Measurements from ENCODE around the gene ARHGAP27.
A peak's percentile ranks its signal among the peaks of the same experiment; 100 is the strongest.
"Not testable (repeated sequence)": the region's sequence is repeated elsewhere in the genome, so short reads cannot be mapped to it uniquely, and the experiment has no call there.

Gene ARHGAP27

DNA sequence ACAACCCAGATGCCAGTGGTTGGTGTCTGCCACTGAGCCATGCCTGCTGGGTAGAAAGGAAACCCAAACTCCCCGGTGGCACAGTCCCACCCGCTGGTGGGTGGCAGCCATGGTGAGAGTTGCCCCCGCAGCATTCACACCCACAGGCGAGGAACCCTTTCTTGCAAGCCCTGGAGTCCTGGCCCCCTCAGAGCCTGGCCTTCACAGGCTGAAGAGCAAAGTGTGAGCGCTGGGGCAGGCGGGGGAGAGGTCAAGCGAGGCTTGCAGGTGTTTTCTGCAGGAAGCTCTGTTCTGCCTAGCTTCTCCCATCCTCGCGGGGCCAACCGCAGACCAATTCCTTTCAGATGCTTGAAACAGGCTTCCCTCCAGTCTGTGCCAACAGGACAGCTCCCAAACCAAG lies 19.0 kb upstream of the ARHGAP27 start:
- not testable (repeated sequence) for H2BK12ac ChIP-seq (ENCODE audit: low read length); H3K27me3 ChIP-seq (ENCODE audit: control insufficient read depth in 3 of 3, insufficient read depth in 3 of 3, low read depth in 1 of 3, low read length in 3 of 3); H3K14ac ChIP-seq (ENCODE audit: low read length); DNase-seq (ENCODE audit: low spot score); H3K18ac ChIP-seq (ENCODE audit: low read length); H2BK120ac ChIP-seq (ENCODE audit: low read depth, low read length); H3K27ac ChIP-seq (replicated peaks; ENCODE audit: low read length); H3K79me1 ChIP-seq (ENCODE audit: low read depth, low read length); H3K4me2 ChIP-seq (ENCODE audit: insufficient read depth, low read length, poor library complexity, severe bottlenecking); H3K9me3 ChIP-seq (replicated peaks in 1 of 2; ENCODE audit: control insufficient read depth in 2 of 2, insufficient read depth in 1 of 2, low read depth in 1 of 2, low read length in 2 of 2); H3K4ac ChIP-seq (ENCODE audit: low read length); H2AK5ac ChIP-seq (ENCODE audit: low read depth, low read length); H3K23ac ChIP-seq (ENCODE audit: low read depth, low read length, poor library complexity); H3K9ac ChIP-seq (ENCODE audit: low read depth, low read length, poor library complexity); H3K4me1 ChIP-seq (ENCODE audit: control insufficient read depth in 2 of 2, insufficient read depth in 1 of 2, low read depth in 1 of 2, low read length in 2 of 2); H4K8ac ChIP-seq (ENCODE audit: low read depth, low read length); H2AFZ ChIP-seq (ENCODE audit: low read length); H2BK5ac ChIP-seq (ENCODE audit: low read length); H3K36me3 ChIP-seq (replicated peaks in 1 of 2; ENCODE audit: control insufficient read depth in 2 of 2, insufficient read depth in 2 of 2, low read length in 2 of 2); H3K4me3 ChIP-seq (ENCODE audit: low read length in 2 of 2); H4K91ac ChIP-seq (ENCODE audit: low read depth, low read length, poor library complexity); H2BK15ac ChIP-seq (ENCODE audit: low read length)
- no CpG with 5 or more reads among the region's 10 CpGs for WGBS, 2 donors (ENCODE audit: extremely low coverage in 2 of 2, insufficient read length in 2 of 2, insufficient replicate concordance in 1 of 2)

- Histone ChIP-seq H3K4ac (ENCODE audit: low read length) (no peak overlapping the region), H2AK5ac (ENCODE audit: low read depth, low read length) (no peak overlapping the region)
Observed at GRCh38 chr17:45451131-45451530, 18.5 kb upstream of the ARHGAP27 start.

GRCh38 chr17:45449708-45450329 lies 17.1 kb upstream of the ARHGAP27 start:
- not testable (repeated sequence) for H2BK15ac ChIP-seq (ENCODE audit: low read length); H3K4ac ChIP-seq (ENCODE audit: low read length); H2BK120ac ChIP-seq (ENCODE audit: low read depth, low read length); H4K8ac ChIP-seq (ENCODE audit: low read depth, low read length); H3K9ac ChIP-seq (ENCODE audit: low read depth, low read length, poor library complexity); H3K4me2 ChIP-seq (ENCODE audit: insufficient read depth, low read length, poor library complexity, severe bottlenecking); H3K79me1 ChIP-seq (ENCODE audit: low read depth, low read length); H2AK5ac ChIP-seq (ENCODE audit: low read depth, low read length); H3K18ac ChIP-seq (ENCODE audit: low read length); H3K36me3 ChIP-seq (replicated peaks in 1 of 2; ENCODE audit: control insufficient read depth in 2 of 2, insufficient read depth in 2 of 2, low read length in 2 of 2); H3K14ac ChIP-seq (ENCODE audit: low read length); H3K23ac ChIP-seq (ENCODE audit: low read depth, low read length, poor library complexity); H2BK12ac ChIP-seq (ENCODE audit: low read length); H3K4me1 ChIP-seq (ENCODE audit: control insufficient read depth in 2 of 2, insufficient read depth in 1 of 2, low read depth in 1 of 2, low read length in 2 of 2); H3K4me3 ChIP-seq (ENCODE audit: low read length in 2 of 2); DNase-seq (ENCODE audit: low spot score); H3K27me3 ChIP-seq (ENCODE audit: control insufficient read depth in 3 of 3, insufficient read depth in 3 of 3, low read depth in 1 of 3, low read length in 3 of 3); H3K9me3 ChIP-seq (replicated peaks in 1 of 2; ENCODE audit: control insufficient read depth in 2 of 2, insufficient read depth in 1 of 2, low read depth in 1 of 2, low read length in 2 of 2); H2BK5ac ChIP-seq (ENCODE audit: low read length); H4K91ac ChIP-seq (ENCODE audit: low read depth, low read length, poor library complexity); H3K27ac ChIP-seq (replicated peaks; ENCODE audit: low read length); H2AFZ ChIP-seq (ENCODE audit: low read length)
- no CpG with 5 or more reads among the region's 1 CpG for WGBS, 2 donors (ENCODE audit: extremely low coverage in 2 of 2, insufficient read length in 2 of 2, insufficient replicate concordance in 1 of 2)

More at GRCh38 chr17:45451131-45451530, 18.5 kb upstream of the ARHGAP27 start:
- no peak overlapping the region for H2BK15ac ChIP-seq (ENCODE audit: low read length)
- H4K91ac ChIP-seq (ENCODE audit: low read depth, low read length, poor library complexity) = no peak overlapping the region
- H3K4me1 ChIP-seq (ENCODE audit: control insufficient read depth in 2 of 2, insufficient read depth in 1 of 2, low read depth in 1 of 2, low read length in 2 of 2) = no peaks in the 10 kb centered on the region
- no peak for DNase-seq (ENCODE audit: low spot score)
- H3K36me3 ChIP-seq (replicated peaks in 1 of 2; ENCODE audit: control insufficient read depth in 2 of 2, insufficient read depth in 2 of 2, low read length in 2 of 2) = no peaks in the 10 kb centered on the region
- no peaks in the 10 kb centered on the region for H3K9me3 ChIP-seq (replicated peaks in 1 of 2; ENCODE audit: control insufficient read depth in 2 of 2, insufficient read depth in 1 of 2, low read depth in 1 of 2, low read length in 2 of 2)
- no peak overlapping the region for H4K8ac ChIP-seq (ENCODE audit: low read depth, low read length)
- H3K4me2 ChIP-seq (ENCODE audit: insufficient read depth, low read length, poor library complexity, severe bottlenecking) = no peak overlapping the region
- peak overlapping the region; percentile 48 for H3K18ac ChIP-seq (ENCODE audit: low read length)
- no peak overlapping the region for H2BK12ac ChIP-seq (ENCODE audit: low read length)
- H3K27ac ChIP-seq (replicated peaks; ENCODE audit: low read length) = no peak overlapping the region
- H2BK120ac ChIP-seq (ENCODE audit: low read depth, low read length) = no peak overlapping the region
- H3K14ac ChIP-seq (ENCODE audit: low read length) = no peak overlapping the region
- no peak overlapping the region for H3K4me3 ChIP-seq (ENCODE audit: low read length in 2 of 2)
- no peak overlapping the region for H2BK5ac ChIP-seq (ENCODE audit: low read length)
- no peaks in the 10 kb centered on the region for H3K27me3 ChIP-seq (ENCODE audit: control insufficient read depth in 3 of 3, insufficient read depth in 3 of 3, low read depth in 1 of 3, low read length in 3 of 3)
- no peaks in the 10 kb centered on the region for H3K79me1 ChIP-seq (ENCODE audit: low read depth, low read length)
- no peak overlapping the region for H2AFZ ChIP-seq (ENCODE audit: low read length)
- no CpG with 5 or more reads among the region's 8 CpGs for WGBS, 2 donors (ENCODE audit: extremely low coverage in 2 of 2, insufficient read length in 2 of 2, insufficient replicate concordance in 1 of 2)
- no peak overlapping the region for H3K23ac ChIP-seq (ENCODE audit: low read depth, low read length, poor library complexity)
- H3K9ac ChIP-seq (ENCODE audit: low read depth, low read length, poor library complexity) = no peak overlapping the region

GRCh38 chr17:45449260-45449659 lies 16.6 kb upstream of the ARHGAP27 start:
- WGBS, 2 donors (ENCODE audit: extremely low coverage in 2 of 2, insufficient read length in 2 of 2, insufficient replicate concordance in 1 of 2) = no CpG with 5 or more reads among the region's 1 CpG
- not testable (repeated sequence) for DNase-seq (ENCODE audit: low spot score); H3K27ac ChIP-seq (replicated peaks; ENCODE audit: low read length); H2BK15ac ChIP-seq (ENCODE audit: low read length); H3K18ac ChIP-seq (ENCODE audit: low read length); H3K23ac ChIP-seq (ENCODE audit: low read depth, low read length, poor library complexity); H3K36me3 ChIP-seq (replicated peaks in 1 of 2; ENCODE audit: control insufficient read depth in 2 of 2, insufficient read depth in 2 of 2, low read length in 2 of 2); H2BK12ac ChIP-seq (ENCODE audit: low read length); H4K8ac ChIP-seq (ENCODE audit: low read depth, low read length); H3K4me2 ChIP-seq (ENCODE audit: insufficient read depth, low read length, poor library complexity, severe bottlenecking); H3K79me1 ChIP-seq (ENCODE audit: low read depth, low read length); H3K9ac ChIP-seq (ENCODE audit: low read depth, low read length, poor library complexity); H3K14ac ChIP-seq (ENCODE audit: low read length); H2AFZ ChIP-seq (ENCODE audit: low read length); H3K4me3 ChIP-seq (ENCODE audit: low read length in 2 of 2); H3K27me3 ChIP-seq (ENCODE audit: control insufficient read depth in 3 of 3, insufficient read depth in 3 of 3, low read depth in 1 of 3, low read length in 3 of 3); H3K9me3 ChIP-seq (replicated peaks in 1 of 2; ENCODE audit: control insufficient read depth in 2 of 2, insufficient read depth in 1 of 2, low read depth in 1 of 2, low read length in 2 of 2); H2BK5ac ChIP-seq (ENCODE audit: low read length); H3K4ac ChIP-seq (ENCODE audit: low read length); H2BK120ac ChIP-seq (ENCODE audit: low read depth, low read length); H3K4me1 ChIP-seq (ENCODE audit: control insufficient read depth in 2 of 2, insufficient read depth in 1 of 2, low read depth in 1 of 2, low read length in 2 of 2); H2AK5ac ChIP-seq (ENCODE audit: low read depth, low read length); H4K91ac ChIP-seq (ENCODE audit: low read depth, low read length, poor library complexity)

Measured in neuronal stem cell (in vitro differentiated cells).